OCI-LY7 (cell line): ENCODE measurements around the gene GRK3. TPM values are rescaled to one million over a fixed set of nuclear protein-coding genes. Genes with fewer than 3 reads are reported as not detected.

Experiments used
- BruUV-seq: library from RNA; stranded (reverse); fragments of 400-500 nt; replicated peaks from 2 replicates; lab custom pipeline; 2021; lab: Mats Ljungman, UMichigan
- CTCF ChIA-PET: fragments of 300-600 bp; sonication (Branson Sonifier 250); formaldehyde crosslinking; loops from one replicate; lab custom pipeline; 2022; ENCODE audit warnings: antibody characterized with exemption; ENCODE audit not compliant: unreplicated experiment; lab: Charles Lee
- POLR2A ChIA-PET: fragments of 300-600 bp; sonication (Branson Sonifier 250); formaldehyde crosslinking; loops from one replicate; lab custom pipeline; 2022; ENCODE audit warnings: antibody characterized with exemption; lab: Charles Lee
- DNase-seq: peaks from one replicate; pipeline ENCODE4 v3.0.0-alpha.2; 2015; ENCODE audit warnings: low spot score
- H2AFZ ChIP-seq: fragments of 200-600 bp; sonication (generic), shearing (Covaris generic); 2 replicates; pipeline ENCODE4 v1.6.1; 2014; ENCODE audit warnings: mild to moderate bottlenecking, antibody characterized with exemption, low read length, moderate library complexity
- H3K27ac ChIP-seq: fragments of 200-600 bp; sonication (generic); 2 replicates; pipeline ENCODE4 v1.5.1; 2014; ENCODE audit warnings: mixed run types, low read depth, mild to moderate bottlenecking, moderate library complexity, low read length, inconsistent platforms; ENCODE audit not compliant: poor library complexity, severe bottlenecking
- H3K36me3 ChIP-seq: fragments of 200-600 bp; sonication (generic); 2 replicates; pipeline ENCODE4 v1.6.1; 2014; ENCODE audit warnings: mild to moderate bottlenecking, antibody characterized with exemption, low read length, moderate library complexity, mixed read lengths; ENCODE audit not compliant: insufficient read depth
- H3K4me1 ChIP-seq: fragments of 200-600 bp; sonication (generic); 2 replicates; pipeline ENCODE4 v1.5.1; 2014; ENCODE audit warnings: mild to moderate bottlenecking, low read length; ENCODE audit not compliant: insufficient read depth, poor library complexity, severe bottlenecking
- H3K4me2 ChIP-seq: fragments of 200-600 bp; sonication (generic); 2 replicates; pipeline ENCODE4 v1.6.1; 2014; ENCODE audit warnings: mild to moderate bottlenecking, low read length
- H3K4me3 ChIP-seq: fragments of 200-600 bp; sonication (generic); 2 replicates; pipeline ENCODE4 v1.5.1; 2014; ENCODE audit warnings: mild to moderate bottlenecking, low read depth, low read length; ENCODE audit not compliant: poor library complexity, severe bottlenecking
- H3K79me2 ChIP-seq: fragments of 200-600 bp; sonication (generic); 2 replicates; pipeline ENCODE4 v1.6.1; 2016; ENCODE audit warnings: low read depth, mild to moderate bottlenecking, low read length, moderate library complexity, mixed read lengths; ENCODE audit not compliant: insufficient read depth
- H3K9me2 ChIP-seq: fragments of 200-600 bp; sonication (generic); 2 replicates; pipeline ENCODE4 v1.6.1; 2016; ENCODE audit warnings: mild to moderate bottlenecking, low read length, mixed read lengths; ENCODE audit not compliant: insufficient read depth
- H3K9me3 ChIP-seq: fragments of 200-600 bp; sonication (generic); 2 replicates; pipeline ENCODE4 v1.6.1; 2014; ENCODE audit warnings: mild to moderate bottlenecking, mixed run types, low read length, mixed read lengths
- H4K20me1 ChIP-seq: fragments of 200-600 bp; sonication (generic); 2 replicates; pipeline ENCODE4 v1.6.1; 2014; ENCODE audit warnings: mild to moderate bottlenecking, antibody characterized with exemption, low read length, moderate library complexity, mixed read lengths; ENCODE audit not compliant: insufficient read depth
- EZH2phosphoT487 ChIP-seq: fragments of 200-600 bp; sonication (generic); IDR thresholded peaks from 2 replicates; pipeline ENCODE4 v1.6.1; 2018; ENCODE audit warnings: low read depth, borderline replicate concordance, mild to moderate bottlenecking, mixed run types, antibody characterized with exemption, low read length, moderate library complexity, mixed read lengths
- intact Hi-C: fragments of 100-400 bp; cut with micrococcal nuclease; formaldehyde crosslinking; loops from one replicate; pipeline ENCODE4 v1.10.0; 2022; ENCODE audit not compliant: unreplicated experiment
- total RNA-seq, 2 experiments: library from RNA; depleted of rRNA in 1 of 2; stranded (reverse); fragments of >200 nt in 1 of 2; shearing (Covaris generic) in 1 of 2; gene quantifications; 2 replicates each; pipeline ENCODE4 v1.2.3, GENCODE V29; 2014 to 2022
- TF ChIP-seq, protein P1 (sequence below): fragments of 200-600 bp; sonication (generic); conservative IDR thresholded peaks from 2 replicates; pipeline ENCODE4 v1.5.1; 2014; ENCODE audit warnings: mild to moderate bottlenecking, antibody characterized with exemption, low read length, moderate library complexity, mixed read lengths

GRK3 gene
- total RNA-seq, 2 experiments from 2014 or later = 14.2 to 39.3 TPM

DNA sequence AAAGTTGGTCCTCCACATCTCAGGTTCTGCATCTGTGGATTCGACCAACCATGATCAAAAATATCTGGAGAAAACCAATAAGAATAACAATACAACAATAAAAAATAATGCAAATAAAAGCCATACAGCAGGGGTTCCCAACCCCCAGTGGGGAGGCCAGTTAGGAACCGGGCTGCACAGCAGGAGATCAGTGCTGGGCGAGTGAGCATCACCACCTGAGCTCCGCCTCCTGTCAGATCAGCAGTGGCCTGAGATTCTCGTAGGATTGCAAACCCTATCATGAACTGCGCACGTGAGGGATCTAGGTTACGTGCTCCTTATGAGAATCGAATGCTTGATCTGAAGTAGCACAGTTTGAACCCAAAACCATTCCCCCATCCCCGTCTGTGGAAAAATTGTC is 152.2 kb downstream of the GRK3 start:
- H3K9me3 ChIP-seq = no peaks in the 10 kb centered on the region
- CTCF ChIA-PET = no interaction called here
- no peak for TF ChIP-seq EZH2phosphoT487
- TF ChIP-seq, protein P1, sequence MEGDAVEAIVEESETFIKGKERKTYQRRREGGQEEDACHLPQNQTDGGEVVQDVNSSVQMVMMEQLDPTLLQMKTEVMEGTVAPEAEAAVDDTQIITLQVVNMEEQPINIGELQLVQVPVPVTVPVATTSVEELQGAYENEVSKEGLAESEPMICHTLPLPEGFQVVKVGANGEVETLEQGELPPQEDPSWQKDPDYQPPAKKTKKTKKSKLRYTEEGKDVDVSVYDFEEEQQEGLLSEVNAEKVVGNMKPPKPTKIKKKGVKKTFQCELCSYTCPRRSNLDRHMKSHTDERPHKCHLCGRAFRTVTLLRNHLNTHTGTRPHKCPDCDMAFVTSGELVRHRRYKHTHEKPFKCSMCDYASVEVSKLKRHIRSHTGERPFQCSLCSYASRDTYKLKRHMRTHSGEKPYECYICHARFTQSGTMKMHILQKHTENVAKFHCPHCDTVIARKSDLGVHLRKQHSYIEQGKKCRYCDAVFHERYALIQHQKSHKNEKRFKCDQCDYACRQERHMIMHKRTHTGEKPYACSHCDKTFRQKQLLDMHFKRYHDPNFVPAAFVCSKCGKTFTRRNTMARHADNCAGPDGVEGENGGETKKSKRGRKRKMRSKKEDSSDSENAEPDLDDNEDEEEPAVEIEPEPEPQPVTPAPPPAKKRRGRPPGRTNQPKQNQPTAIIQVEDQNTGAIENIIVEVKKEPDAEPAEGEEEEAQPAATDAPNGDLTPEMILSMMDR = no peak
- no peak overlapping the region for H3K4me2 ChIP-seq
- H3K4me3 ChIP-seq = no peak overlapping the region
- no peaks in the 10 kb centered on the region for H3K9me2 ChIP-seq
- BruUV-seq = no TSS peak
- no peaks in the 10 kb centered on the region for H3K79me2 ChIP-seq
- H4K20me1 ChIP-seq = no peaks in the 10 kb centered on the region
- no peaks in the 10 kb centered on the region for H3K4me1 ChIP-seq
- no peak overlapping the region for H3K27ac ChIP-seq
- DNase-seq = no peak
- intact Hi-C loops = no loop called here
- POLR2A ChIA-PET = no interaction called here
- no peak overlapping the region for H2AFZ ChIP-seq
- peaks cover 11% of the 10 kb centered on the region; the same call in 1 of the 2 replicates for H3K36me3 ChIP-seq

GRCh38 chr22:25718135-25718840 is 153.8 kb downstream of the GRK3 start:
- no peak for DNase-seq
- H3K79me2 ChIP-seq = no peaks in the 10 kb centered on the region
- intact Hi-C loops = no loop called here
- H3K9me2 ChIP-seq = no peaks in the 10 kb centered on the region
- ChIA-PET POLR2A (no interaction called here), CTCF (no interaction called here)
- H3K4me3 ChIP-seq = no peak overlapping the region
- no peaks in the 10 kb centered on the region for H4K20me1 ChIP-seq
- H3K27ac ChIP-seq = no peak overlapping the region
- no peaks in the 10 kb centered on the region for H3K9me3 ChIP-seq
- H3K36me3 ChIP-seq = peaks cover 11% of the 10 kb centered on the region; the same call in 1 of the 2 replicates
- H3K4me1 ChIP-seq = no peaks in the 10 kb centered on the region
- H3K4me2 ChIP-seq = no peak overlapping the region
- TF ChIP-seq EZH2phosphoT487 = no peak
- TF ChIP-seq, protein P1 = no peak
- no peak overlapping the region for H2AFZ ChIP-seq
- BruUV-seq = no TSS peak

- H2AFZ ChIP-seq = no peak overlapping the region
- H3K4me3 ChIP-seq = no peak overlapping the region
- ChIA-PET POLR2A (no interaction called here), CTCF (no interaction called here)
- H4K20me1 ChIP-seq = no peaks in the 10 kb centered on the region
- H3K4me2 ChIP-seq = no peak overlapping the region
- no TSS peak for BruUV-seq
- H3K9me2 ChIP-seq = no peaks in the 10 kb centered on the region
- H3K36me3 ChIP-seq = no peaks in the 10 kb centered on the region
- H3K79me2 ChIP-seq = no peaks in the 10 kb centered on the region
- no peak for DNase-seq
- intact Hi-C loops = no loop called here
- TF ChIP-seq EZH2phosphoT487 = no peak
- TF ChIP-seq, protein P1 = no peak
- H3K27ac ChIP-seq = no peak overlapping the region
- H3K4me1 ChIP-seq = no peaks in the 10 kb centered on the region
- no peaks in the 10 kb centered on the region for H3K9me3 ChIP-seq
These were observed 157.7 kb downstream of the GRK3 start for GRCh38 chr22:25722223-25722622.
